Measurements from ENCODE around the gene YTHDC1.

- TF ChIP-seq CTCF (IDR thresholded peaks at IDR 0.05) (no peak), POLR2A (IDR thresholded peaks at IDR 0.05) (no peak)
Measured at GRCh38 chr4:68338625-68339024, 11.3 kb downstream of the YTHDC1 start.
